HG03064 (cell line): ENCODE results near the gene ZAR1L.

Source experiments
- ATAC-seq: cut with Tn5 transposase; IDR thresholded peaks from one replicate; pipeline ENCODE4 v1.9.1; 2021; ENCODE audit warnings: low read depth; ENCODE audit not compliant: unreplicated experiment

The ZAR1L gene

GRCh38 chr13:32257649-32258048 lies 57.5 kb downstream of the ZAR1L start:
- ATAC-seq = no peak

DNA sequence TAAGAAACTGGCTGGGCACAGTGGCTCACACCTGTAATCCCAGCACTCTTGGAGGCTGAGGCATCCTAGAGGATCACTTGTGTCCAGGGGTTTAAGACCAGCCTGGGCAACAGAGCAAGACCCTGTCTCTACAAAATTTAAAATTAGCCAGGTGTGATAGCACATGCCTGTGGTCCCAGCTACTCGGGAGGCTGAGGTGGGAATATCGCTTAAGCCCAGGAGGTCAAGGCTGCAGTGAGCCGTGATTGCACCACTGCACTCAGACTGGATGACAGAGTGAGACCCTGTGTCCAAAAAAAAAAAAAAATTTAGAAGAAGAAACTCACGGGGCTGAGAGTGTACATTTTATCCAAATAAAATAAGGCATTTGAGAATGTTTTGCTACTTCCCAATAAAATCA lies 58.9 kb downstream of the ZAR1L start:
- ATAC-seq = no peak

- no peak for ATAC-seq
These were observed 59.4 kb downstream of the ZAR1L start for GRCh38 chr13:32255724-32256109.

GRCh38 chr13:32254916-32255723 lies 60.0 kb downstream of the ZAR1L start:
- no peak for ATAC-seq

DNA sequence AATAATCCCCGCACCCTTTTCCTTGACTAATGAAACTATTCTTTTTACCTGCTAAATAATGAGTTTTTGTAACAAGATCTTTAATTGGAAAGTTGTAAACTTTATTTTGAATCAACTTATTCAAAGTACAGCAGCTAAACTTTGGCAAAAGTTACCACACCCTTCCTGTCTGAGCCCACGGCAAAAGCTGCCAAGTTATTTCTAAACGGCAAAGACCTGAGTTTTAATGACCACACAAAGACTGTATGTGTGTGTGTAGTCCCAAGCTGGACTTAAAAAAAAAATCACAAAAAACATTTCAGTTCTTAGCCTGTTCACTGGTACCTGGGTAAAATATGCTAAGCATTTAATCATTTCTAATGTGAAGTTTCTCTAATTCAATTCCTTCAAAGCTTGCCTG lies 60.7 kb downstream of the ZAR1L start:
- ATAC-seq = no peak

- ATAC-seq = no peak
These were observed 61.2 kb downstream of the ZAR1L start for GRCh38 chr13:32253911-32254399.
